ENCODE data around the gene DGLUCY. TPM values are rescaled to one million over a fixed set of nuclear protein-coding genes. Genes with fewer than 3 reads are reported as not detected.
"Not testable (repeated sequence)": the region's sequence is repeated elsewhere in the genome, so short reads cannot be mapped to it uniquely, and the experiment has no call there.

Gene DGLUCY
- total RNA-seq, 2 donors from 2014 or later = 88.0 to 148 TPM

GRCh38 chr14:91118511-91119068, 4.7 kb downstream of the DGLUCY start:
- no peak for TF ChIP-seq CTCF (IDR thresholded peaks at IDR 0.05)
- TF ChIP-seq POLR2A (IDR thresholded peaks at IDR 0.05) = no peak
- no peak for TF ChIP-seq POLR2AphosphoS5 (IDR thresholded peaks at IDR 0.05)
- DNase-seq (ENCODE audit: low spot score) = no peak
- Histone ChIP-seq H3K9me3 (no peaks in the 10 kb centered on the region), H3K4me3 (no peak overlapping the region), H3K4me1 (replicated peaks) (no peaks in the 10 kb centered on the region), H3K36me3 (no peaks in the 10 kb centered on the region), H3K27ac (no peak overlapping the region), H3K27me3 (replicated peaks; ENCODE audit: insufficient read depth) (no peaks in the 10 kb centered on the region)
- intact Hi-C loops (cut with DNase I) = no loop called here
- WGBS = 83% methylated on average over 2 of the region's 2 CpGs

GRCh38 chr14:91119556-91120311, 5.9 kb downstream of the DGLUCY start:
- 77% methylated on average over 8 of the region's 8 CpGs for WGBS
- Histone ChIP-seq H3K36me3 (no peaks in the 10 kb centered on the region), H3K4me3 (no peak overlapping the region), H3K27me3 (replicated peaks; ENCODE audit: insufficient read depth) (no peaks in the 10 kb centered on the region), H3K4me1 (replicated peaks) (peaks cover 3% of the 10 kb centered on the region), H3K27ac (no peak overlapping the region), H3K9me3 (no peaks in the 10 kb centered on the region)
- no peak for TF ChIP-seq POLR2AphosphoS5 (IDR thresholded peaks at IDR 0.05)
- intact Hi-C loops (cut with DNase I) = no loop called here
- no peak for DNase-seq (ENCODE audit: low spot score)

- 36% methylated on average over 8 of the region's 8 CpGs for WGBS
- no peak for TF ChIP-seq CTCF (IDR thresholded peaks at IDR 0.05)
- TF ChIP-seq POLR2A (IDR thresholded peaks at IDR 0.05) = no peak
- peak; percentile 37 for TF ChIP-seq POLR2AphosphoS5 (IDR thresholded peaks at IDR 0.05)
- Histone ChIP-seq H3K27me3 (replicated peaks; ENCODE audit: insufficient read depth) (no peaks in the 10 kb centered on the region), H3K27ac (peak overlapping the region; percentile 74 to 80), H3K36me3 (no peaks in the 10 kb centered on the region), H3K9me3 (no peaks in the 10 kb centered on the region), H3K4me1 (replicated peaks) (peaks cover 3% of the 10 kb centered on the region), H3K4me3 (no peak overlapping the region)
- peak; percentile 41 for DNase-seq (ENCODE audit: low spot score)
- intact Hi-C loops (cut with DNase I) = no loop called here
Measured at GRCh38 chr14:91123201-91123600, 9.3 kb downstream of the DGLUCY start.

GRCh38 chr14:91124406-91125270, 10.8 kb downstream of the DGLUCY start:
- H3K36me3 ChIP-seq; H3K4me3 ChIP-seq; H3K9me3 ChIP-seq; intact Hi-C loops (cut with DNase I); H3K4me1 ChIP-seq (replicated peaks); H3K27me3 ChIP-seq (replicated peaks; ENCODE audit: insufficient read depth): not testable (repeated sequence)
- 47% methylated on average over 5 of the region's 5 CpGs for WGBS
- H3K27ac ChIP-seq = peak overlapping the region; percentile 74 to 80
- peak; percentile 36 for DNase-seq (ENCODE audit: low spot score)
- peak; percentile 70 for TF ChIP-seq POLR2AphosphoS5 (IDR thresholded peaks at IDR 0.05)

- no peak overlapping the region for H3K4me3 ChIP-seq
- peak overlapping the region; percentile 74 to 80 for H3K27ac ChIP-seq
- H3K4me1 ChIP-seq (replicated peaks) = peaks cover 3% of the 10 kb centered on the region
- no peaks in the 10 kb centered on the region for H3K36me3 ChIP-seq
- WGBS = 83% methylated on average over 7 of the region's 7 CpGs
- H3K9me3 ChIP-seq = no peaks in the 10 kb centered on the region
- no peak for DNase-seq (ENCODE audit: low spot score)
- intact Hi-C loops (cut with DNase I) = no loop called here
- no peaks in the 10 kb centered on the region for H3K27me3 ChIP-seq (replicated peaks; ENCODE audit: insufficient read depth)
- TF ChIP-seq CTCF (IDR thresholded peaks at IDR 0.05) = no peak
- TF ChIP-seq POLR2AphosphoS5 (IDR thresholded peaks at IDR 0.05) = no peak
- TF ChIP-seq POLR2A (IDR thresholded peaks at IDR 0.05) = no peak
Measured at GRCh38 chr14:91125271-91125660, 11.4 kb downstream of the DGLUCY start.

All from prostate gland (tissue), 2 donors.